GM18858 (cell line): ENCODE measurements around the gene PTBP3.
A peak's percentile ranks its signal among the peaks of the same experiment; 100 is the strongest.
"Not testable (repeated sequence)": the region's sequence is repeated elsewhere in the genome, so short reads cannot be mapped to it uniquely, and the experiment has no call there.

Source experiments
- ATAC-seq: cut with Tn5 transposase; IDR thresholded peaks from one replicate; pipeline ENCODE4 v1.9.1; 2021; ENCODE audit not compliant: unreplicated experiment

Gene PTBP3

GRCh38 chr9:112273876-112274275 is 59.5 kb downstream of the PTBP3 start:
- ATAC-seq: no peak

- no peak for ATAC-seq
Observed at GRCh38 chr9:112271466-112272098, 61.8 kb downstream of the PTBP3 start.

- ATAC-seq: no peak
Observed at GRCh38 chr9:112268413-112268812, 65.0 kb downstream of the PTBP3 start.

- ATAC-seq: not testable (repeated sequence)
Observed at GRCh38 chr9:112267086-112267485, 66.3 kb downstream of the PTBP3 start.

GRCh38 chr9:112265391-112265790 is 68.0 kb downstream of the PTBP3 start:
- no peak for ATAC-seq

- ATAC-seq: no peak
Observed at GRCh38 chr9:112262577-112262976, 70.8 kb downstream of the PTBP3 start.

- ATAC-seq: no peak
Observed at GRCh38 chr9:112261133-112261532, 72.3 kb downstream of the PTBP3 start.

GRCh38 chr9:112258106-112258505 is 75.3 kb downstream of the PTBP3 start:
- ATAC-seq: no peak

GRCh38 chr9:112252194-112252593 is 81.2 kb downstream of the PTBP3 start:
- no peak for ATAC-seq

GRCh38 chr9:112249277-112249676 is 84.1 kb downstream of the PTBP3 start:
- peak; percentile 85 for ATAC-seq

- ATAC-seq: no peak
Observed at GRCh38 chr9:112248722-112249121, 84.7 kb downstream of the PTBP3 start.

GRCh38 chr9:112247090-112247489 is 86.3 kb downstream of the PTBP3 start:
- no peak for ATAC-seq

GRCh38 chr9:112245126-112245525 is 88.3 kb downstream of the PTBP3 start:
- ATAC-seq: no peak

- no peak for ATAC-seq
Observed at GRCh38 chr9:112242147-112242804, 91.1 kb downstream of the PTBP3 start.

- no peak for ATAC-seq
Observed at GRCh38 chr9:112241491-112241890, 91.9 kb downstream of the PTBP3 start.

- ATAC-seq: no peak
Observed at GRCh38 chr9:112239708-112240107, 93.7 kb downstream of the PTBP3 start.

GRCh38 chr9:112239284-112239683 is 94.1 kb downstream of the PTBP3 start:
- no peak for ATAC-seq

- no peak for ATAC-seq
Observed at GRCh38 chr9:112234779-112235178, 98.6 kb downstream of the PTBP3 start.

- ATAC-seq: no peak
Observed at GRCh38 chr9:112233769-112234168, 99.7 kb downstream of the PTBP3 start.

- ATAC-seq: no peak
Observed at GRCh38 chr9:112232233-112232632, 101.2 kb downstream of the PTBP3 start.

- no peak for ATAC-seq
Observed at GRCh38 chr9:112226091-112226490, 107.3 kb downstream of the PTBP3 start.

GRCh38 chr9:112224401-112225289 is 108.8 kb downstream of the PTBP3 start:
- ATAC-seq: peak; percentile 49
